Transverse colon (tissue), 3 donors: ENCODE measurements around the gene PLXNC1.

Experiments
- CTCF ChIP-seq, 5 experiments: fragments of 200-600 bp in 3 of 5; fragments of 450-650 bp in 2 of 5; sonication (generic) in 3 of 5; IDR thresholded peaks; 1 replicate in 2 of 5; 2 replicates in 3 of 5; pipeline ENCODE4 v1.5.1; 2016 to 2017; ENCODE audit warnings: antibody characterized with exemption in 5 of 5, inconsistent platforms in 3 of 5, mild to moderate bottlenecking in 2 of 5, moderate library complexity in 1 of 5
- POLR2A ChIP-seq: fragments of 450-650 bp; IDR thresholded peaks from one replicate; pipeline ENCODE4 v1.6.1; 2016; ENCODE audit warnings: antibody characterized with exemption, mild to moderate bottlenecking, moderate library complexity

GRCh38 chr12:94112121-94112520, 36.3 kb upstream of the PLXNC1 start:
- TF ChIP-seq CTCF (IDR thresholded peaks at IDR 0.05) (no peak), POLR2A (no peak)
